Adipocyte (in vitro differentiated cells): ENCODE data around the gene UBAP1L.

Source experiments
- DNase-seq: peaks from one replicate; pipeline ENCODE4 v3.0.0-alpha.2; 2015; ENCODE audit warnings: low read depth
- H3K27me3 ChIP-seq: replicated peaks from 2 replicates; pipeline ENCODE4 v1.7.0; 2013; ENCODE audit warnings: mild to moderate bottlenecking, low read length, moderate library complexity; ENCODE audit not compliant: control insufficient read depth, insufficient read depth
- H3K36me3 ChIP-seq: 2 replicates; pipeline ENCODE4 v1.7.0; 2013; ENCODE audit warnings: low read length, mild to moderate bottlenecking, moderate library complexity; ENCODE audit not compliant: control insufficient read depth, insufficient read depth, severe bottlenecking
- H3K4me1 ChIP-seq: 2 replicates; pipeline ENCODE4 v1.7.0; 2013; ENCODE audit warnings: mild to moderate bottlenecking, low read length, moderate library complexity; ENCODE audit not compliant: control insufficient read depth, insufficient read depth
- H3K4me3 ChIP-seq: 2 replicates; pipeline ENCODE4 v1.7.0; 2013; ENCODE audit warnings: mild to moderate bottlenecking, low read length, moderate library complexity
- H3K9ac ChIP-seq: 2 replicates; pipeline ENCODE4 v1.7.0; 2013; ENCODE audit warnings: mild to moderate bottlenecking, low read length, moderate library complexity
- H3K9me3 ChIP-seq: 2 replicates; pipeline ENCODE4 v1.7.0; 2013; ENCODE audit warnings: mild to moderate bottlenecking, low read length, moderate library complexity; ENCODE audit not compliant: control insufficient read depth

The UBAP1L gene

GRCh38 chr15:65089206-65089824, 25.7 kb downstream of the UBAP1L start:
- DNase-seq, result no peak
- Histone ChIP-seq H3K9ac (no peak overlapping the region), H3K4me1 (peaks cover 43% of the 10 kb centered on the region), H3K27me3 (peaks cover 21% of the 10 kb centered on the region), H3K4me3 (no peak overlapping the region), H3K9me3 (no peaks in the 10 kb centered on the region), H3K36me3 (no peaks in the 10 kb centered on the region)

GRCh38 chr15:65088643-65089021, 26.4 kb downstream of the UBAP1L start:
- no peaks in the 10 kb centered on the region for H3K9me3 ChIP-seq
- peaks cover 43% of the 10 kb centered on the region for H3K4me1 ChIP-seq
- H3K27me3 ChIP-seq, result peaks cover 24% of the 10 kb centered on the region
- H3K4me3 ChIP-seq, result no peak overlapping the region
- H3K9ac ChIP-seq, result no peak overlapping the region
- DNase-seq, result no peak
- H3K36me3 ChIP-seq, result no peaks in the 10 kb centered on the region

GRCh38 chr15:65087873-65088642, 26.9 kb downstream of the UBAP1L start:
- no peak overlapping the region for H3K4me3 ChIP-seq
- peaks cover 29% of the 10 kb centered on the region for H3K27me3 ChIP-seq
- H3K36me3 ChIP-seq, result no peaks in the 10 kb centered on the region
- no peaks in the 10 kb centered on the region for H3K9me3 ChIP-seq
- DNase-seq, result no peak
- H3K9ac ChIP-seq, result no peak overlapping the region
- H3K4me1 ChIP-seq, result peaks cover 43% of the 10 kb centered on the region

GRCh38 chr15:65087411-65087810, 27.6 kb downstream of the UBAP1L start:
- peaks cover 33% of the 10 kb centered on the region for H3K27me3 ChIP-seq
- no peak for DNase-seq
- no peaks in the 10 kb centered on the region for H3K9me3 ChIP-seq
- no peak overlapping the region for H3K4me3 ChIP-seq
- no peak overlapping the region for H3K9ac ChIP-seq
- no peaks in the 10 kb centered on the region for H3K36me3 ChIP-seq
- H3K4me1 ChIP-seq, result peaks cover 40% of the 10 kb centered on the region

GRCh38 chr15:65086680-65087111, 28.3 kb downstream of the UBAP1L start:
- Histone ChIP-seq H3K27me3 (peaks cover 33% of the 10 kb centered on the region), H3K9me3 (no peaks in the 10 kb centered on the region), H3K4me3 (no peak overlapping the region), H3K36me3 (no peaks in the 10 kb centered on the region), H3K9ac (no peak overlapping the region), H3K4me1 (peaks cover 33% of the 10 kb centered on the region)
- DNase-seq, result no peak

GRCh38 chr15:65085990-65086679, 28.9 kb downstream of the UBAP1L start:
- Histone ChIP-seq H3K27me3 (peaks cover 33% of the 10 kb centered on the region), H3K4me3 (no peak overlapping the region), H3K9ac (no peak overlapping the region), H3K36me3 (no peaks in the 10 kb centered on the region), H3K9me3 (no peaks in the 10 kb centered on the region), H3K4me1 (peaks cover 29% of the 10 kb centered on the region)
- peak; percentile 32 for DNase-seq

GRCh38 chr15:65085207-65085753, 29.7 kb downstream of the UBAP1L start:
- Histone ChIP-seq H3K9me3 (no peaks in the 10 kb centered on the region), H3K4me3 (no peak overlapping the region), H3K9ac (no peak overlapping the region), H3K27me3 (peaks cover 38% of the 10 kb centered on the region), H3K4me1 (peaks cover 29% of the 10 kb centered on the region), H3K36me3 (no peaks in the 10 kb centered on the region)
- DNase-seq, result no peak

- Histone ChIP-seq H3K9me3 (no peaks in the 10 kb centered on the region), H3K36me3 (no peaks in the 10 kb centered on the region), H3K4me3 (no peak overlapping the region), H3K27me3 (peaks cover 41% of the 10 kb centered on the region), H3K9ac (no peak overlapping the region), H3K4me1 (peaks cover 28% of the 10 kb centered on the region)
- DNase-seq, result no peak
Measured at GRCh38 chr15:65084500-65085206, 30.3 kb downstream of the UBAP1L start.

- Histone ChIP-seq H3K4me1 (peaks cover 15% of the 10 kb centered on the region), H3K4me3 (no peak overlapping the region), H3K36me3 (no peaks in the 10 kb centered on the region), H3K9ac (no peak overlapping the region), H3K27me3 (peaks cover 46% of the 10 kb centered on the region), H3K9me3 (no peaks in the 10 kb centered on the region)
- DNase-seq, result peak; percentile 43
Measured at GRCh38 chr15:65083262-65083701, 31.7 kb downstream of the UBAP1L start.

- peaks cover 15% of the 10 kb centered on the region for H3K4me1 ChIP-seq
- H3K36me3 ChIP-seq, result no peaks in the 10 kb centered on the region
- H3K9ac ChIP-seq, result no peak overlapping the region
- H3K4me3 ChIP-seq, result no peak overlapping the region
- peaks cover 50% of the 10 kb centered on the region for H3K27me3 ChIP-seq
- no peaks in the 10 kb centered on the region for H3K9me3 ChIP-seq
- no peak for DNase-seq
Measured at GRCh38 chr15:65082303-65082953, 32.6 kb downstream of the UBAP1L start.
